CD4-positive, alpha-beta memory T cell (primary cell): ENCODE data around the gene RGP1. TPM values are rescaled to one million over a fixed set of nuclear protein-coding genes. Genes with fewer than 3 reads are reported as not detected.

Experiments used
- CTCF ChIA-PET: fragments of 350-600 bp; sonication (Branson Sonifier 250); formaldehyde crosslinking; loops from one replicate; lab custom pipeline; 2021; ENCODE audit warnings: inconsistent platforms; ENCODE audit not compliant: partially characterized antibody; lab: Charles Lee
- POLR2A ChIA-PET: fragments of 350-600 bp; sonication (Branson Sonifier 250); formaldehyde crosslinking; loops from one replicate; lab custom pipeline; 2021; ENCODE audit not compliant: partially characterized antibody; lab: Charles Lee
- DNase-seq, 5 donors: peaks; one replicate each; pipeline versions ENCODE4 v3.0.0 to v3.0.0-alpha.2; 2020 to 2022; ENCODE audit warnings: mixed read lengths in 1 of 5
- H3K27ac ChIP-seq: one replicate; pipeline ENCODE4 v1.7.0; 2013; ENCODE audit warnings: low read depth, low read length
- H3K27me3 ChIP-seq: 2 replicates; pipeline ENCODE4 v1.7.0; 2013; ENCODE audit warnings: mild to moderate bottlenecking, low read length, moderate library complexity; ENCODE audit not compliant: insufficient read depth
- H3K36me3 ChIP-seq: 2 replicates; pipeline ENCODE4 v1.7.0; 2013; ENCODE audit warnings: mild to moderate bottlenecking, low read length, moderate library complexity; ENCODE audit not compliant: insufficient read depth
- H3K4me1 ChIP-seq: 2 replicates; pipeline ENCODE4 v1.7.0; 2013; ENCODE audit warnings: mild to moderate bottlenecking, low read length, moderate library complexity; ENCODE audit not compliant: insufficient read depth
- H3K4me3 ChIP-seq, 2 donors: one replicate each; pipeline ENCODE4 v1.7.0; 2013; ENCODE audit warnings: low read length in 2 of 2, mild to moderate bottlenecking in 1 of 2
- H3K9me3 ChIP-seq, 2 donors: one replicate each; pipeline ENCODE4 v1.7.0; 2013; ENCODE audit warnings: low read length in 2 of 2, control low read depth in 1 of 2; ENCODE audit not compliant: control insufficient read depth in 1 of 2
- H3K27ac Mint-ChIP-seq, 7 donors: one replicate each; pipeline ENCODE4 v1.8.0; 2020 to 2021; ENCODE audit warnings: mixed read lengths in 7 of 7, mild to moderate bottlenecking in 6 of 7, inconsistent platforms in 3 of 7, moderate library complexity in 3 of 7
- H3K27me3 Mint-ChIP-seq, 2 donors: one replicate each; pipeline ENCODE4 v1.8.0; 2020 to 2021; ENCODE audit warnings: mixed read lengths in 2 of 2
- H3K36me3 Mint-ChIP-seq, 2 donors: one replicate each; pipeline ENCODE4 v1.8.0; 2020 to 2021; ENCODE audit warnings: mixed read lengths in 2 of 2, inconsistent platforms in 1 of 2, mild to moderate bottlenecking in 1 of 2
- H3K4me1 Mint-ChIP-seq, 4 donors: one replicate each; pipeline ENCODE4 v1.8.0; 2020 to 2021; ENCODE audit warnings: mixed read lengths in 4 of 4, mild to moderate bottlenecking in 1 of 4
- H3K4me3 Mint-ChIP-seq, 8 donors: one replicate each; pipeline ENCODE4 v1.8.0; 2020 to 2021; ENCODE audit warnings: mixed read lengths in 8 of 8, mild to moderate bottlenecking in 7 of 8, moderate library complexity in 6 of 8, inconsistent platforms in 3 of 8
- H3K9me3 Mint-ChIP-seq, 8 donors: one replicate each; pipeline ENCODE4 v1.8.0; 2020 to 2021; ENCODE audit warnings: mixed read lengths in 8 of 8, mild to moderate bottlenecking in 5 of 8, inconsistent platforms in 3 of 8, moderate library complexity in 1 of 8
- intact Hi-C: fragments of 100-400 bp; cut with micrococcal nuclease; formaldehyde crosslinking; loops from one replicate; pipeline ENCODE4 v1.15.1; 2023
- polyA plus RNA-seq, 2 donors: library from polyadenylated mRNA; unstranded; fragments of 300-500 nt; fragmentation: Illumina TruSeq; gene quantifications; one replicate each; pipeline ENCODE4 v1.2.3, GENCODE V29; 2021
- total RNA-seq, 2 experiments: library from RNA; stranded (reverse); gene quantifications; one replicate each; pipeline ENCODE4 v1.2.3, GENCODE V29; 2021

RGP1 gene
- total and polyA plus RNA-seq, 4 experiments from 2014 or later = 6.1 to 33.8 (median 20.9) TPM

DNA sequence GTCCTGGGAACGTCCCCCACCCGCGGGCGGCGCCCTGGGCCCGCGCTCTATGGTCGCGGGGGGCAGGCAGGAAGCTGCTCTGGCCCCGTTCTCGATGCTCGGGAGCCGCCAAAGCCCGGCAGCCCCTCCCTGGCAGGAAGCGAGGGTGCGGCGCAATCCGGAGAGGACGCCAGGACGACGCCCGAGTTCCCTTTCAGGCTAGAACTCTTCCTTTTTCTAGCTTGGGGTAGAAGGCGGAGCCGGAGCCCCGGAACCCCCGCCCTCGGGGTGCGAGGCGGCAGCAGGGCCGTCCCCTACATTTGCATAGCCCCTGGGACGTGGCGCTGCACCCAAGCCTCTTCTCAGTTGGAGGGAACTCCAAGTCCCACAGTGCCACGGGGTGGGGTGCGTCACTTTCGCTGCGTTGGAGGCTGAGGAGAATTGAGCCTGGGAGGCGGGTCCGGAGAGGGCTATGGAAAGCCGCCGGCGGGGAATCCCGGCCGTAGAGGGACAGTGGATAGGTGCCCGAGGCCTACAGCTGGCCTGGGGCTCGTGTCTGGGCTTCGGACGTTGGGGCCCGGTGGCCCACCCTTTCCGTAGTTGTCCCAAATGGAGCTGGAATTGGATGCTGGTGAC lies 16.8 kb upstream of the RGP1 start, which contains the start of the genes CREB3 and TLN1:
Gene CREB3, plus strand, starts transcription at position 482 of the 615 bp plus-strand sequence. Its CDS starts 107 bp downstream, at position 589.
Gene TLN1, minus strand, starts transcription at position 11 of the 615 bp plus-strand sequence. CDS start 6,501 bp downstream, outside the sequence.
- H3K4me3 Mint-ChIP-seq = peak within 1 kb of the TSS; percentile 89 to 97 (median 94)
- peaks cover 18 to 32% (median 24%) of the 10 kb centered on the region in 4 donors for H3K4me1 Mint-ChIP-seq
- H3K4me3 ChIP-seq = peak within 1 kb of the TSS; percentile 84 to 95

GRCh38 chr9:35732800-35733541 lies 16.1 kb upstream of the RGP1 start:
- H3K4me3 ChIP-seq = peak overlapping the region; percentile 84 to 95
- H3K9me3 Mint-ChIP-seq = peaks cover 0 to 5% (median 0%) of the 10 kb centered on the region in 8 donors
- CTCF ChIA-PET = interaction anchor here (0.7 to 14.6 kb wide), 13 partner anchors 8 to 149 kb away, joined by 3 to 249 read pairs (median 12); partner anchors contain the start of genes ARHGEF39, CCDC107, GBA2 and RGP1
- peak overlapping the region; percentile 92 for H3K27ac ChIP-seq
- DNase-seq = peak in 2 of 5 donors; percentile 17 to 20
- peaks cover 59% of the 10 kb centered on the region for H3K4me1 ChIP-seq
- peak overlapping the region; percentile 89 to 96 (median 94) for H3K4me3 Mint-ChIP-seq
- no peaks in the 10 kb centered on the region for H3K27me3 ChIP-seq
- POLR2A ChIA-PET = interaction anchor here (0.7 to 11.1 kb wide), 29 partner anchors 9 to 619 kb away, joined by 3 to 179 read pairs (median 8); partner anchors contain the start of genes ARHGEF39, CCDC107, FAM221B and GBA2
- peaks cover 18 to 32% (median 27%) of the 10 kb centered on the region in 4 donors for H3K4me1 Mint-ChIP-seq
- no peaks in the 10 kb centered on the region for H3K9me3 ChIP-seq
- H3K36me3 ChIP-seq = peaks cover 29% of the 10 kb centered on the region
- intact Hi-C loops = loop anchor here (1.0 to 10.0 kb wide), 10 partner anchors 16 to 1356 kb away; partner anchors contain the start of genes CCDC107, CCL27, GBA2 and MYORG
- no peaks in the 10 kb centered on the region for H3K27me3 Mint-ChIP-seq
- peaks cover 22 to 44% of the 10 kb centered on the region in 2 donors for H3K36me3 Mint-ChIP-seq
- H3K27ac Mint-ChIP-seq = peak overlapping the region in 6 of 7 donors; percentile 94 to 97 (median 96)

More for the DNA sequence above, 16.8 kb upstream of the RGP1 start, which contains the start of the genes CREB3 and TLN1:
- POLR2A ChIA-PET = interaction anchor here (0.6 to 11.1 kb wide), 34 partner anchors 9 to 621 kb away, joined by 3 to 179 read pairs (median 6); partner anchors contain the start of genes ARHGEF39, CCDC107, FAM221B and GBA2
- Mint-ChIP-seq H3K9me3 (peaks cover 0 to 5% (median 0%) of the 10 kb centered on the region in 8 donors), H3K36me3 (peaks cover 16 to 38% of the 10 kb centered on the region in 2 donors), H3K27me3 (no peaks in the 10 kb centered on the region), H3K27ac (peak within 1 kb of the TSS in 6 of 7 donors; percentile 94 to 97 (median 96))
- Histone ChIP-seq H3K9me3 (no peaks in the 10 kb centered on the region), H3K36me3 (peaks cover 31% of the 10 kb centered on the region), H3K27ac (peak within 1 kb of the TSS; percentile 92), H3K4me1 (peaks cover 66% of the 10 kb centered on the region), H3K27me3 (no peaks in the 10 kb centered on the region)
- CTCF ChIA-PET = interaction anchor here (0.6 to 14.6 kb wide), 16 partner anchors 9 to 415 kb away, joined by 3 to 249 read pairs (median 8); partner anchors contain the start of genes ARHGEF39, CCDC107, GBA2 and RGP1
- intact Hi-C loops = loop anchor here (1.0 to 10.0 kb wide), 10 partner anchors 17 to 1355 kb away; partner anchors contain the start of genes CCDC107, CCL27, GBA2 and MYORG
- DNase-seq = peak; percentile 96 to 98 (median 98)

DNA sequence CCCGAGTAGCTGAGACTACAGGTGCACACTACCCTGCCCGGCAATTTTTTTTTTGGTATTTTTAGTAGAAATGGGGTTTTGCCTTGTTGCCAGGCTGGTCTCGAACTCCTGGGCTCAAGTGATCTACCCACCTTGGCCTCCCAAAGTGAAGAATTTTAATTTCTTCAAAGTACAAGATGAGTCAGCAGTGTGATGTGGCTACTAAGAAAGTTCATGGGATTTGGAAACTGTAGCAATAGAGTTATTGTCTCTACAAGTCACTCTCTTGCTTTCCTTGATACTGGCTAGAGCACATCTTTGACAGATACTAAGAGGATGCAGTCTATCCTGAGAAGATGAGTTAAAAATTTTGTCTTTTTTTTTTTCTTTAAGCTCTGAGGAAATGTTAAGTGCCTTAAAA lies 15.0 kb upstream of the RGP1 start:
- H3K9me3 Mint-ChIP-seq = peaks cover 0 to 5% (median 0%) of the 10 kb centered on the region in 8 donors
- peaks cover 19 to 32% (median 27%) of the 10 kb centered on the region in 4 donors for H3K4me1 Mint-ChIP-seq
- no peak for DNase-seq
- H3K36me3 Mint-ChIP-seq = peaks cover 32 to 56% of the 10 kb centered on the region in 2 donors
- peaks cover 48% of the 10 kb centered on the region for H3K4me1 ChIP-seq
- ChIA-PET CTCF (interaction anchor here (0.9 to 14.6 kb wide), 11 partner anchors 13 to 148 kb away, joined by 3 to 209 read pairs (median 13); partner anchors contain the start of genes ARHGEF39, CCDC107, GBA2 and RGP1), POLR2A (interaction anchor here (0.8 to 11.1 kb wide), 3 partner anchors 12 to 118 kb away, joined by 3 to 179 read pairs (median 45); partner anchors contain the start of genes GBA2 and RGP1)
- H3K36me3 ChIP-seq = peaks cover 39% of the 10 kb centered on the region
- H3K27me3 ChIP-seq = no peaks in the 10 kb centered on the region
- H3K9me3 ChIP-seq = no peaks in the 10 kb centered on the region
- H3K27ac Mint-ChIP-seq = peak overlapping the region in 3 of 7 donors; percentile 11 to 75 (median 23)
- H3K4me3 Mint-ChIP-seq = peak overlapping the region in 2 of 8 donors; percentile 15 to 22
- no peaks in the 10 kb centered on the region for H3K27me3 Mint-ChIP-seq
- no peak overlapping the region for H3K27ac ChIP-seq
- H3K4me3 ChIP-seq = no peak overlapping the region
- intact Hi-C loops = loop anchor here (10.0 kb wide), 1 partner anchor 1069 kb away; the partner anchor contains the start of gene CCL27

DNA sequence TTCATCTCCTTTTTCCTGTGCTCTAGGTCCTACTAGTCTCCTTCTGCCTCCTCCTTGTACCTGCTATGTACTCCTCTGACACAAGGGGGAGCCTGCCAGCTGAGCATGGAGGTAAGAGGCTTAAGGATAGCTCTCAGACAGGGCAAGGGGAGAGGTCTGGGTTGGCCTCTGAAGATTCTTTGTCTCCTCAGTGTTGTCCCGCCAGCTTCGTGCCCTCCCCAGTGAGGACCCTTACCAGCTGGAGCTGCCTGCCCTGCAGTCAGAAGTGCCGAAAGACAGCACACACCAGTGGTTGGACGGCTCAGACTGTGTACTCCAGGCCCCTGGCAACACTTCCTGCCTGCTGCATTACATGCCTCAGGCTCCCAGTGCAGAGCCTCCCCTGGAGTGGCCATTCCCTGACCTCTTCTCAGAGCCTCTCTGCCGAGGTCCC lies 12.9 kb upstream of the RGP1 start:
- peak overlapping the region in 2 of 8 donors; percentile 31 to 49 for H3K4me3 Mint-ChIP-seq

DNA sequence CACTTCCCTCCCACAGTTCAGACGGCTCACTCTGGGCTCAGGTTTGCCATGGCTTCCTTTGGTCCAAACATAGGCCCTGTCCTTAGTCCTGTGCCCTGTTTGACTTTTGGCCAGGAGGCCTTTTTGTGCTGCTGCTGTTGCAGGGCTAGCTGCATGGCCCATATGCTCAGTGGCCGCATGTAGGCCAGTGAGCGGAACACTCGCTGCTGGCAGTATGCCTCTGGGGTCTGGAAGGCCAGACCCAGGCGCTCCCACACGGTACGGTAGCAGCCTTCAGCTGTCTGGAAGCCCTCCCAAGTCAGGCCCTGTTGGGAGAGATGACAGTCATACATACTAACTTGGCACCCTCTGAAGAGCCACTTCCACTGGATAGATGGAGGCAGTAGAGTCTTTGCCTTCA lies 11.9 kb upstream of the RGP1 start:
- Mint-ChIP-seq H3K4me3 (no peak overlapping the region), H3K27ac (peak overlapping the region in 1 of 7 donors; percentile 25), H3K9me3 (peaks cover 0 to 5% (median 0%) of the 10 kb centered on the region in 8 donors), H3K4me1 (peaks cover 20 to 41% (median 27%) of the 10 kb centered on the region in 4 donors), H3K36me3 (peaks cover 39 to 79% of the 10 kb centered on the region in 2 donors), H3K27me3 (no peaks in the 10 kb centered on the region)
- H3K36me3 ChIP-seq = peaks cover 56% of the 10 kb centered on the region
- no peak overlapping the region for H3K4me3 ChIP-seq
- no peak for DNase-seq
- peaks cover 27% of the 10 kb centered on the region for H3K4me1 ChIP-seq
- no peaks in the 10 kb centered on the region for H3K9me3 ChIP-seq
- no peak overlapping the region for H3K27ac ChIP-seq
- intact Hi-C loops = loop anchor here (10.0 kb wide), 1 partner anchor 1072 kb away; the partner anchor contains the start of gene CCL27
- POLR2A ChIA-PET = interaction anchor here (2.1 to 11.1 kb wide), 3 partner anchors 9 to 77 kb away, joined by 7 to 179 read pairs (median 17); partner anchors contain the start of genes GBA2, HINT2 and RGP1
- H3K27me3 ChIP-seq = no peaks in the 10 kb centered on the region
- CTCF ChIA-PET = interaction anchor here (1.0 to 14.6 kb wide), 10 partner anchors 10 to 145 kb away, joined by 3 to 209 read pairs (median 4); partner anchors contain the start of genes CCDC107, GBA2, RGP1 and RMRP

More for the DNA sequence above, 12.9 kb upstream of the RGP1 start:
- H3K27ac ChIP-seq = peak overlapping the region; percentile 15
- peak; percentile 68 to 79 (median 73) for DNase-seq
- Mint-ChIP-seq H3K9me3 (peaks cover 0 to 5% (median 0%) of the 10 kb centered on the region in 8 donors), H3K4me1 (peaks cover 17 to 32% (median 22%) of the 10 kb centered on the region in 4 donors), H3K27me3 (no peaks in the 10 kb centered on the region), H3K36me3 (peaks cover 38 to 71% of the 10 kb centered on the region in 2 donors), H3K27ac (peak overlapping the region in 6 of 7 donors; percentile 30 to 78 (median 51))
- no peaks in the 10 kb centered on the region for H3K27me3 ChIP-seq
- H3K36me3 ChIP-seq = peaks cover 49% of the 10 kb centered on the region
- intact Hi-C loops = loop anchor here (1.0 to 10.0 kb wide), 5 partner anchors 13 to 1071 kb away; partner anchors contain the start of genes CCL27, GBA2 and RGP1
- no peak overlapping the region for H3K4me3 ChIP-seq
- ChIA-PET CTCF (interaction anchor here (0.6 to 14.6 kb wide), 24 partner anchors 8 to 146 kb away, joined by 3 to 209 read pairs (median 6); partner anchors contain the start of genes ARHGEF39, CCDC107, GBA2 and RGP1), POLR2A (interaction anchor here (0.5 to 11.1 kb wide), 10 partner anchors 10 to 1676 kb away, joined by 3 to 179 read pairs (median 4); partner anchors contain the start of genes CCDC107, GBA2, HINT2 and RGP1)
- H3K9me3 ChIP-seq = no peaks in the 10 kb centered on the region
- H3K4me1 ChIP-seq = peaks cover 26% of the 10 kb centered on the region
